ENCODE measurements around the gene BAG1. TPM values are rescaled to one million over a fixed set of nuclear protein-coding genes. Genes with fewer than 3 reads are reported as not detected.

BAG1 gene
- total RNA-seq, 1 donor from 2014 or later, result 44.4 TPM

DNA sequence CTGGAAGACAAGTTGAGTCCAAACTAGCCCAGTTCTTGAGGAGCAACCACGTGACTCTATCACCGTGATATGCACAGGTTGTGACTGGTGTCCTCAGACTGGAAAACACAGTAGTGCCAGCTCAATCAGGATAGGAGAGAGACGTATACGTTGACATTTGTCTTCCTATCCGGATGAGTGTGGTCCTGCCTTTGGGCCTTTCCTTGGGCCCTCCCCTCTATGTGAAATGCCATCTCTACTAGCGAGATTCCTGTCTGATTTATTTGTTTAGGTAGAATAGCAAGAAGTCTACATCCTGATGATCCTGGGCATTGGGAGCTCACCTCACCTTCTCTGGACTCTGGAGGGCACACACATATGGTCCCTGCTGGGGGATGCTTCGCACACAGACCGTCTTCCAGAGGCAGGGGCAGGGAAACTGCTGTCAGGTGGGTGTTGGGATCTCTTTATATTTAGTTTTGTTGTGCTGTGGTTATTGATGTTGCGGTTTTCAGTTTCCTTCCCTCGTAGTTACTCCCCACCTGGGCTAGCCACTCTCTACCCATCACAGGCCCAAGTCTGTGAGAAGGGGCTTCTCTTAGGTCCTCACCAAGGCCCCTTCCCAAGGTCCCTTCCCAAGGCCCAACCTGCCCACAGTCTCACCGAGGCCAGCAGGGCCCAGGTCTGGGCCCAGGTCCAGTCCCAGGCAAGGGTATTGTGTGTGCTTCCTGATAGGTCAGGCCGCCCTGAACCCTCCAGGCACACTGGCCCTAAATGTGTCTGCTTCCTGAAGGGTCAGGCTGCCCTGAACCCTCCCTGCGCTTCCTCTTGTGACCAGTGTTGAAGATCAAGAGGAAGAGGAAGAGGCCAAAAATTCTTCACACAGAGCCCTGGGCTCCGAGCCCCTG is 43.6 kb downstream of the BAG1 start:
- peak in 1 of 2 donors; percentile 65 for DNase-seq (ENCODE audit: low read depth in 2 of 2)

DNA sequence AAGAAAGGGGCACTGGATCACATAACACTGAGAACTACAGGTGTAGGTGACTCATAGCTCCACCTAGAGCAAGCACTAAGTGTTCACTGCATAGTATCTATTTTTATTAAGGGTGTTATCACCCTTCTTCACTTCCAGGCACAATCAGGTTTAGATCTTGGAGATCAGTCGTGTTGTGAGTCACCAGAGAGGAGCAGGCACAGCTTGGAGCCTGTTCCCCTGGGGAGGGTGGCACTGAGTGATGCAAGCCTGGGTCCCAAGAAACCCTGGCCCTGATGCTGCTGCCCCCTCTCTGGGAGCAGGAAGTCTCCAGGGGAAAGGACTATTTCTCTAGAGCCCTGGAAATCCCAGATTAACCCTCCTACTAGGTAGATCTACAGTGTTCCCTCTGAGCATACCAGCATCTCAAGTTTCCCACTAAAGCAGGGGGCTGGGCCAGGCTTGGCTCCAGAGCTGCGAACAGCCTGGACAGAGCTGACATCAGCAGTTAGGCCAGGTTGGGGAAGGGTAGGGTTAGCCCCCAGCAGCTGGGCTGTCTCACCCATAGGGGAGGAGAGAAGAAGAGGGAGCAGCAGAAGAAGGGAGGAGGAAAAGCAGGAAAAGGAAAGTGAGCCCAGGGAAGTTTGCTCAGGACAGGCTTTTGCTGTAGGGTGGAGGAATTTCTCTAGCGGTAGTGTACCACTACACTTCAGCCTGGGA is 52.7 kb downstream of the BAG1 start:
- DNase-seq (ENCODE audit: low read depth in 2 of 2), result no peak

DNA sequence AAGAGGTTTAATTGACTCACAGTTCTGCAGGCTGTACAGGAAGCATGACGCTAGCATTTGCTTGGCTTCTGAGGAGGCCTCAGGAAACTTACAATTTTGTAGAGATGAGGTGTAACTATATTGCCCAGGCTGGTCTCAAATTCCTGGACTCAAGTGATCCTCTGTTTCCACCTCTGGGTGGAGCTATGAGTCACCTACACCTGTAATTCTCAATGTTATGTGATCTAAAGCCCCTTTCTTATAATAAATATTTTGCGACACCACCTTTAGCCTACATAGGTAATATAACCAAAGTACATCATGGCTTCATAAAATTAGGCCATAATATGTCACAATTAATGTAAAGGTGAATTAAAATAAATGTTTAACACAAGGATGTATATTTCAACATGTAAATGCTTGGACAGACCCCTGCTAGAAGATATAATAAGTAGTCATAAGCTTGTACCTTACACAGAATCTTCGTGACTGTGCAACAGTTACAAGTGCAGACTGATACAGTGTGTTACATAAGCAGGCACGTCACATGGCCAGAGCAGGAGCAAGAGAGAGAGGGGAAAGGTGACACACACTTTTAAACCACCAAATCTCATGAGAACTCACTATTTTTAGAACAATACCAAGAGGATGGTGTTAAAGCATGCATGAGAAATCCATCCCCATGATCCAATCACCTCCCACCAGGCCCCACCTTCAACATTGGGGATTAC is 54.3 kb downstream of the BAG1 start:
- DNase-seq (ENCODE audit: low read depth in 2 of 2), result no peak

DNA sequence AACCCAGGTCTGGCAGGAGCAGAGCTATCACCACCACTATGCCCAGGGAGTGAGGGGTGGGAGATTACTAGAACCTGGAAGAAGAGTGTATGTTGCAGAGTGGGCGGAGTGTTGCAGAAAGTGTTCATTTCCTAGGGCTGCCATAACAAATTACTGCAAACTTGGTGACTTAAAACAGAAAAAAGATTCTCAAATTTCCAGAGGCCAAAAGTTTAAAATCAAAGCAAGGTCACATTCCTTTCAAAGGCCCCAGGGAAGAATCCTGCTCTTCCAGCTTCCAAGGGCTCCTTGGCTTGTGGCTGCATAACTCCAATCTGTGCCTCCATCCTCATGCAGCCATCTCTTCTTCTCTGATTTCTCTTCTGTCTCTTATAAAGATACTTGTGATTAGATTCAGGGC is 55.1 kb downstream of the BAG1 start:
- no peak for DNase-seq (ENCODE audit: low read depth in 2 of 2)

DNA sequence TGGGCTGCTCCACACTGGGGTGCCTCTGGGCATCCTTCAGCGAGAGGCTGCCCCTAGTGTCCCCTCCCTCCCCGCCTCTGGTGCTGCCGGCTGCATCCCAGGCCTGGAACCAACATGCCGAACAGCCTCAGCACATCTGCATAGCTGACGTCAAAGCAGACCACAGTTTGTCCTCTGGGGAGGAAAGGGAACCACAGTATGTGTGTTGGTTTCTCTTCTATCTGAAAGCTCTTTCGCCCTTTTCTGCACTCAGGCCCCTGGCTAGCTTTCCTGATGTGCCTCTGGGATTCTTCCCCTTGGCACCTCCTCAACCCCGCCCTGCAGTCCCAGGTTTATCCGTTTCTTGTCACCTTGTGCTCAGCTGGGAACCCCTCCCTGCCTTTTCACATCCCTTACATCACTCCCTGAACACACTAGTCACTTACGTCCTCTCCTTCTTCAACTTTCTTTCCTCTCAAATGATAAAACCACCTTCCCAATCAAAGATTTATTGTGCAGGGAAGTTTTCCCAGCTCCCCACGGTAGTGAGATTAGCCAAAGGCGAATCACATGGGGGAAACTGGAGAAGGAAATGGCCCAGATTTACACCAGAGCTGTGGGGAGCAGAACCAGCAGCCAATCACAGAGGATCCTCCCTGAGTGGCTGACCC is 61.8 kb downstream of the BAG1 start:
- no peak for DNase-seq (ENCODE audit: low read depth in 2 of 2)

Other genes starting within 250 kb of the BAG1 start
- 80.4 and 111 TPM in 2 replicates for gene DNAJA1, start 239.4 kb downstream of the BAG1 start, total RNA-seq
- 27.7 and 32.1 TPM in 2 replicates for gene SMU1, start 188.0 kb downstream of the BAG1 start, total RNA-seq
- 12.4 and 13.1 TPM in 2 replicates for gene B4GALT1, start 97.4 kb downstream of the BAG1 start, total RNA-seq
- not detected in 2 replicates for gene SPINK4, start 24.5 kb downstream of the BAG1 start, total RNA-seq
- 62.5 and 99.8 TPM in 2 replicates for gene CHMP5, start 341 bp upstream of the BAG1 start, total RNA-seq
- 8.5 and 12.3 TPM in 2 replicates for gene NFX1, start 25.8 kb upstream of the BAG1 start, total RNA-seq
- gene AQP7, start 137.9 kb upstream of the BAG1 start, total RNA-seq, result not detected in 2 replicates
- 0.20 and 0.44 TPM in 2 replicates for gene AQP3, start 182.9 kb upstream of the BAG1 start, total RNA-seq
- gene NOL6, start 209.2 kb upstream of the BAG1 start, total RNA-seq, result 8.7 and 14.7 TPM in 2 replicates